Astrocyte of the spinal cord (primary cell): Measurements from ENCODE around the gene INMT.

ENCODE experiments used
- DNase-seq: peaks from one replicate; pipeline ENCODE4 v3.0.0; 2011; ENCODE audit warnings: low read depth, low spot score
- H3K4me3 ChIP-seq: 2 replicates; pipeline ENCODE4 v1.5.1; 2011; ENCODE audit warnings: low read depth, mild to moderate bottlenecking, low read length, moderate library complexity
- in situ Hi-C: cut with HindIII; loops from 2 replicates; pipeline ENCODE4 v1.10.0; 2017; ENCODE audit warnings: low sequenced_read_pairs
- TF ChIP-seq, protein P1 (sequence below): IDR thresholded peaks from 2 replicates; pipeline ENCODE4 v1.5.1; 2012; ENCODE audit warnings: low read depth, mild to moderate bottlenecking, low read length, inconsistent platforms

The INMT gene

DNA sequence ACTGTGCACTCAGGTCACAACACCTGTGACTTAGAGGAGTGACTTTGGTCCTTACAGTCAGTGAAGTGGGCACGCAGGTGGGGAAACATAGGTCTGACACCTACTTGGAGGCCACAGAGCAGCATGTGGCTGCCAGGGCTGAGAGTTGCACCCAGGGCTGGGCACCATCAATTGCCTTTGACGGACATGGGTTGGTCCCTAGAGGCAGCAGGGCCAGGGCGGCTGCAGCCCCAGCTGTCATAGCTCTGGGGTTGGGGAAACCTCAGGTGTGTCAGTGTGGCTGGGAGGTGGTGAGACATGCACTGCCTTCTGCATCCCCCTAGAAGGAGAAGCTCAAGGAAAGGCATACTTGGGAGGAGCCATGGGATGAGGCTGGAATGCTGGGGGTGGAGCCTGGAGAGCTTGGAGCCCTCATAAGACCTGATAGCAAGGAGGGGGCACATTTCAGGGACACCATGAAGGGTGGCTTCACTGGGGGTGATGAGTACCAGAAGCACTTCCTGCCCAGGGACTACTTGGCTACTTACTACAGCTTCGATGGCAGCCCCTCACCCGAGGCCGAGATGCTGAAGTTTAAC lies at the start of gene INMT:
TSS of gene INMT (plus strand) at position 440 of the 578 bp plus-strand sequence. CDS start at position 456, 16 bp downstream.
- DNase-seq = no peak
- in situ Hi-C loops = no loop called here
- TF ChIP-seq, protein P1, sequence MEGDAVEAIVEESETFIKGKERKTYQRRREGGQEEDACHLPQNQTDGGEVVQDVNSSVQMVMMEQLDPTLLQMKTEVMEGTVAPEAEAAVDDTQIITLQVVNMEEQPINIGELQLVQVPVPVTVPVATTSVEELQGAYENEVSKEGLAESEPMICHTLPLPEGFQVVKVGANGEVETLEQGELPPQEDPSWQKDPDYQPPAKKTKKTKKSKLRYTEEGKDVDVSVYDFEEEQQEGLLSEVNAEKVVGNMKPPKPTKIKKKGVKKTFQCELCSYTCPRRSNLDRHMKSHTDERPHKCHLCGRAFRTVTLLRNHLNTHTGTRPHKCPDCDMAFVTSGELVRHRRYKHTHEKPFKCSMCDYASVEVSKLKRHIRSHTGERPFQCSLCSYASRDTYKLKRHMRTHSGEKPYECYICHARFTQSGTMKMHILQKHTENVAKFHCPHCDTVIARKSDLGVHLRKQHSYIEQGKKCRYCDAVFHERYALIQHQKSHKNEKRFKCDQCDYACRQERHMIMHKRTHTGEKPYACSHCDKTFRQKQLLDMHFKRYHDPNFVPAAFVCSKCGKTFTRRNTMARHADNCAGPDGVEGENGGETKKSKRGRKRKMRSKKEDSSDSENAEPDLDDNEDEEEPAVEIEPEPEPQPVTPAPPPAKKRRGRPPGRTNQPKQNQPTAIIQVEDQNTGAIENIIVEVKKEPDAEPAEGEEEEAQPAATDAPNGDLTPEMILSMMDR = no peak
- H3K4me3 ChIP-seq = no peak within 1 kb of the TSS

GRCh38 chr7:30702200-30702599 lies 49.7 kb upstream of the INMT start:
- TF ChIP-seq, protein P1 = no peak
- no peak for DNase-seq
- in situ Hi-C loops = no loop called here
- H3K4me3 ChIP-seq = no peak overlapping the region

DNA sequence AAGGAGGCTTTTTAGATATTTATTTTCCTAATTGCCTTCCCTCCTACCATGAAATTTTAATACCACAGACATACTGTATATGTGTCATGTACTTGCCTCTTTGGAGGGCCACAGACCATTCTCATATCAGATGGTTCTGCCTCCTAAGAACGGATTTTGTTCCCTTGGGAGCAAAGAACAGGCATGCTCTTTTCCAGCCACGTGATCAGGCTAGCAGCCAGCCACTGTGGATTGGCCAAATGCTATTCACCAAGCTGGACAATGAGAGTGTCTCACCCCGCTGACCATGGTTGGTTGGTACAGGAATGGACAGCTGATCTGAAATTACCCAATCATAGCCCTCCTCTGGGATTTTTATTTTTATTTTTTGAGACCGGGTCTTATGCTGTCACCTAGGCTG lies 48.2 kb upstream of the INMT start:
- TF ChIP-seq, protein P1 = no peak
- no peak overlapping the region for H3K4me3 ChIP-seq
- in situ Hi-C loops = no loop called here
- DNase-seq = no peak

GRCh38 chr7:30705008-30705407 lies 46.9 kb upstream of the INMT start:
- TF ChIP-seq, protein P1 = no peak
- H3K4me3 ChIP-seq = no peak overlapping the region
- DNase-seq = no peak
- in situ Hi-C loops = no loop called here

GRCh38 chr7:30705596-30705995 lies 46.3 kb upstream of the INMT start:
- no peak for DNase-seq
- TF ChIP-seq, protein P1 = no peak
- in situ Hi-C loops = no loop called here

GRCh38 chr7:30706316-30706715 lies 45.6 kb upstream of the INMT start:
- TF ChIP-seq, protein P1 = no peak
- in situ Hi-C loops = no loop called here
- DNase-seq = no peak

More at GRCh38 chr7:30705596-30705995, 46.3 kb upstream of the INMT start:
- H3K4me3 ChIP-seq = no peak overlapping the region

More at GRCh38 chr7:30706316-30706715, 45.6 kb upstream of the INMT start:
- H3K4me3 ChIP-seq = no peak overlapping the region
